NCI-H510A treated with DMSO at 0.1 percent for 48 hours (cell line): ENCODE measurements around the gene ACYP2.
"Not testable (repeated sequence)": the region's sequence is repeated elsewhere in the genome, so short reads cannot be mapped to it uniquely, and the experiment has no call there.

ENCODE experiments used
- DNase-seq: peaks from one replicate; lab custom pipeline; 2025; lab: John Stamatoyannopoulos, UW

ACYP2 gene

DNA sequence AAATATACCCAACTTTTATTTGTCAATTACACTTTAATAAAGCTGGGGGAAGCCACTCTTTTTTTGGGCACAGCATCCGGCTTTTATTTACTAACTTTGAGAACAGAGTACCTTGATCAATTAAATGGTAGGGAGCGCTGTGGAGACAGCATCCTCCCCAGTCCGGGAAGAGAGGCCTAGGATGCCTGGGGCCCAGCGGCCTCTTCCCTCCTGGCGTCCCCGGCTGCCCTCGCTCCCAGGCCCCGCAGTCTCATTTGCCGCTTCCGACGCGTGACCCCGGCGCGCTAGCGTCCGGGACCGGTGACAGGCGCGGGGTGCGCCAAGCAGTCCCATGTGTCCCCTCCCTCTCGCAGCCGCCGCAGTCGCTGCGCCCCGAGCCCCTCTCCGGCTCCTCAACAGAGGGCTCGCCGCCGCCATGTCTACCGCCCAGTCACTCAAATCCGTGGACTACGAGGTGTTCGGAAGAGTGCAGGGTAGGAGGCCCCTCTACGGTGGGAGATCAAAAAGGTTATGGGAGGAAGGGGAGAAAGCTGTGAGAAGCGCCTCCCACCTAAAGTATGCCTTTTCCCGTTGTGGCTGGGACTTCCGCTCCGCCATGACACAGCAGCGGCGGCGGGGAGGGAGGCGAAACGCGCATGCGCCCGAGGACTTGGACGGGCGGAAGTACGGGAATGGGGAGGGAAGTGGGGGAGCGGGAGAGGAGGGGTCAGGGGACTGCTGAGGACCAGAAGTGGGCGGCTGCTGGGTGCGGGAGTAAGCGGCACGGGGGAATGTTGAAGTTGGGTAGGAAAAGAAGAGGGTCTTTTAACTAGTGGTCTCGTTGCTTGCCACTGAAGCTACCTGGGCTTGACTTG is at the start of gene ACYP2:
Gene ACYP2, plus strand, starts transcription at position 332 of the 854 bp plus-strand sequence.
- DNase-seq: peak; percentile 94

DNA sequence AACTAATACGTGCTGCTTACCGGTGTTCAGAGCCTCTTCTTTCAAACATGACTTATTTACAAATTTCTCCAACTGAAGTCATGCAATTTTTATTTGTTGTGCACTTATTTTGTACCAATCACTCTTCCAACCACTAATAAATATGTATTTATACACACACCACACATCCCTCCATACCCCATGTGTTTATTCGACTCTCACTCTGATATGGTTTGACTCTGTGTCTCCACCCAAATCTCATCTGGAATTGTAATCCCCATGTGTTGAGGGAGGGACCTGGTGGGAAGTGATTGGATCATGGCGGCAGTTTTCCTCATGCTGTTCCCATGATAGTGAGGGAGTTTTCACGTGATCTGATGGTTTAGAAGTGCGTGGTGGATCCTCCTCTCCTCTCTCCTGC is 49.5 kb upstream of the ACYP2 start:
- no peak for DNase-seq

DNA sequence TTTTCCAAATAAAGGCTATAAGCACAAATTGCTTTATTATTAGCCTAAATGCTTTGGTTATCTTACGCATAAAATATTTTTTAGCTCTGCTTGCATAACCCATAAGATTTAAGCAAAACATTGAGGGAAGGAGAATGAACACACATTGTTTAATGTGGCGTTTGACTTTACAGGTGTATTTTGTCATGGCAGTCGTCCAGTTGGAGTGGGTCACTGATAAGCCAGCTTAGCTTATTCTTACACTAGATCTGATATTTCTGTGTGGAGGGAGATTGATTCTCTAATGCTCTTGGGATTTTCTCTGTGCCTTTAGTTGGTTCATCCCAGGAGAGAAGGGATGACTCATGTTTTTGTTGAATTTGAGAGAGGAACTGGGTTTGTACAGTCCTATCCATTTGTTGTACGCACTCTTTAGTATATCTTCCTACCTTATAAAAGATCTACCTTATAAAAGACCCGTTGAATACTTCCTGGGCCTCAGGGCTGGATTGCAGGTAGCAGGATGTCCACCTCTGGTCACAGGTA is 47.5 kb upstream of the ACYP2 start:
- no peak for DNase-seq

DNA sequence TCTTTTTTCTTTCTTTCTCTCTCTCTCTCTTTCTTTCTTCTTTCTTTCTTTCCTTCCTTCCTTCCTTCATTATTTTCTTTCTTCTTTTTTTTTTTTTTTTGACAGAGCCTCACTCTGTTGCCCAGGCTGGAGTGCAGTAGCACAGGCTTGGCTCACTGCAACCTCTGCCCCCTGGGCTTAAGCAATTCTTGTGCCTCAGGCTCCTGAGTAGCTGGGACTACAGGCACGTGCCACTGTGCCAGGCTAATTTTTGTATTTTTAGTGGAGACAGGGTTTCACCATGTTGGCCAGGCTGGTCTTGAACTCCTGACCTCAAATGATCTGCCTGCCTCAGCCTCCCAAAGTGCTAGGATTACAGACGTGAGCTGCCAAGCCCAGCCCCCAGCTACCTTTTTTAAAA is 42.9 kb upstream of the ACYP2 start:
- not testable (repeated sequence) for DNase-seq

DNA sequence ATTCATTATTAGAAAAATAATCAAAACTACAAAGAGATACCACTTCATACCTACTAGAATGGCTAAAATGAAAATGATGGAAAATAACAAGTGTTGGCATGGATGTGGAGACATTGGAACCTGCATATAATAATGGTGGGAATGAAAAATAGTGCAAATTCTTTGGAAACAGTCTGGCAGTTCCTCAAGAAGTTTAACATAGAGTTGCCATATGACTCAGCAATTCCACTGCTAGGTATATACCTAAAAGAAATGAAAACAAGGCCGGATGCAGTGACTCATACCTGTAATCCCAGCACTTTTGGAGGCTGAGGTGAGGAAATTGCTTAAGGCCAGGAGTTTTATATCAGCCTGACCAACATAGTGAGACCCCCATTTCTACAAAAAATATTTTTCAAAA is 41.6 kb upstream of the ACYP2 start:
- no peak for DNase-seq

DNA sequence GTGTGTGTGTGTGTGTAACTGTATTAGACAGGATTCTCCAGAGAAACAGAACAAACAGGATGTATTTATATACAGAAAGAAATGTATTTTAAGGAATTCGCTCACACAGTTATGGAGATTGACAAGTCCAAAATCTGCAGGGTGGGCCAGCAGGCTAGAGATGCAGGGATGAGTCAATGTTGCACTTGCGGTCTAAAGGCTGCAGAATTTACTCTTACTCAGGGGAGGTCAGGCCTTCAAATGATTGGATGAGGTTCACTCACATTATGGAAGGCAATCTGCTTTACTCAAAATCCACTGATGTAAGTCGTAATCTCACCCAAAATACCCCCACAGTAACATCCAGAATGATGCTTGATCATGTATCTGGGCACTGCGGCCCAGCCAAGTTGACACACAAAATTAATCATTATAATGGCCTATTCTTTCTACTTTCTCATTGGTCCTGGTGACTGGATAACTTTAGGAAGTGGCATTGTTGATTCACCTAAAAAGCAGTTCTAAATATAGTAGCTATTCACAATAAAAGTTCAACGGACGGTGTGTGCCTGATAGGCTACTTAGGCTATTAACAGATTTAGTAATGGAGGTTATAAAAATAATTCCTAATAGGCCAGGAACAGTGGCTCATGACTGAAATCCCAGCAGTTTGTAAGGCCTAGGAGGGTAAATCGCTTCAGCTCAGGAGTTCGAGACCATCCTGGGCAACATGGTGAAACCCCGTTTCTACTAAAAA is 40.6 kb upstream of the ACYP2 start:
- DNase-seq: no peak

DNA sequence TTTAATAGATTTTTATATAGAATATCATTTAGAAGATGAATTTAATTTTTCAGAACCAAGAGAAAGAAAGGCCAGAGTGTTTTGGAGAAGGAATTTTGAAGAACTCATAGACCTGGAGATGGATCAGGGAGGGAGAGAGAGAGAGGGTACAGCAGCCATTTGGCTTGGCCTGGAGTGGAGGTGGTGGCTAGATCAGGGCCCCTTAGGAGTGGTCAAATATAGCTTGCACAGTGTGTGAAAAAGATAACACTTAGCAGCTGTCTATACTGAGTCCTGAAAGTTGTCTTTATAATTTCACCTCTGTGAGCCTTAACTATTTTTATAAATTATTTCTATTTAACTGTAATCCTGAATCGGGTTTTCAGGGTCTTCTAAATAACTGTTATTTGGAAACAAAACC is 38.8 kb upstream of the ACYP2 start:
- DNase-seq: no peak

DNA sequence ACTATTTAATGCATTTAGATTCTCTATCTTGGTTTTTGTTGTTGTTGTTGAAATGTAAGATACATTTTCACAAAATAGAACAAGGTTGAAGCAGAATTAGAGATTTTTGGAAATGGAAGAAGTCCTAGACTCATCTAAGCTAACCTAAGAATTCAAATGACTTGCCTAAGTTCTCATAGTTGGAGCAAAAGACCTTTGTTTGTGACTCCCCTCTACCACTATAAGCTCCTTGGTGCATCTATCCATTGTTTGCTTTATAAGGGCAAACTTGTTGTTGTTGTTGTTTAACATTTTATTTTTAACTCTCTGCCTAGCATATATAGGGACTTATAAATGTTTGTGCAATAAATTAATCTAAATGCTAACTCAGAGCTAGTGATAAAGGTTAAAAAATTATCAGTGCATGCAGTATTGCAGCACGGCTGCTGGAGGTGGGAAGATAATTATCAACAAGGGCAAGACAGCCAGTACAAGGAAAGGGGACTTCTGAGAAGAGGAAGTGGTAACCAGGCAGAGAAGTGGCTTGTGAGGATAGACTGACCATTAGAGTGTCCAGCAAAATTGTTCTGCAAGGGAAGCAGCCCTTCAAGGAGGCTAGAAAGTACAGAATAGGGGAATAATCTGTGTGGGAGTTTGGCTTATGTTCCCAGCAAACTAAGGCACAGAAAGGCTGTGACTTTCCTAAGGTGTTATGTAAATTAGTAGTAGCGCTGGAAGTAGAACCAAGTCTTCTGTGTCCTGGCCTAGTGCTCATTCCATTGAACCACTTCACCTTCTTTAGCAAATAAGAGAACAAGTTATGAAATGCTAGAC is 38.1 kb upstream of the ACYP2 start:
- no peak for DNase-seq

DNA sequence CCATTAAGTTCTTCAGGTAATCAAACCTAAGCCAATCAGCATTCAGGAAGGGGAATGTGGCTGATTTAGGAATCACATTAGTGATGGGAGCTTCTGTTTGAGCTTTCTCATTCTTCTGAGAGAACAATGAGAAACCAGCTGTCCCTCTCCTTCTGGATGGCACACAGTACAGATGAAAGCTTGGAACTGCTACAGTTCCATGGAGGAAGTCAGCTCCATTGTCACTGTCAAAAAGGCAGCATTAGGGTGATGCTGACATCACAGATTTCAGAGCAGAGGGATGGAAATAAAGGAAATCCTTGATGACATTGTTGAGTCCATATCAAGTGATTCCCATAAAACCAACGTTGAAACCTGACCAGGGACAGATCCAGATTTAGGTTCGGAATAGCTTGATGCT is 36.1 kb upstream of the ACYP2 start:
- DNase-seq: no peak

DNA sequence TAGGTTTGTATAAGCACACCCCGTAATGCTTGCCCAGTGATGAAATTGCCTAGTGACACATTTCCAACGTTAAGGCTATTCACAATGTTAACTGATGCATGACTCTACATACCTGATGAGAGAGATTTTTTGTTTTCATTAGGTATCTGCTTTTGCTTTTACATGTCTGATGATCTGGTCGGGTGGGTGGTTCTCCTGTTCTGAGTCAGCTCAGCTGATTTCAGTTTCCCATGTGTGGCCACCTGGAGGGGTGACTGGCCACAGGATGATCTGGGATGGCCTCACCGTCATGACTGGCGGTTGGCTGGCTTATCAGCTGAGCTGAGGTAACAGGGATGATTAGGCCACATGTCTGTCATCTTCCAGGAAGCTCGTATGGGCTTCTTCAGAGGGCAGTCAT is 33.8 kb upstream of the ACYP2 start:
- DNase-seq: peak; percentile 36

DNA sequence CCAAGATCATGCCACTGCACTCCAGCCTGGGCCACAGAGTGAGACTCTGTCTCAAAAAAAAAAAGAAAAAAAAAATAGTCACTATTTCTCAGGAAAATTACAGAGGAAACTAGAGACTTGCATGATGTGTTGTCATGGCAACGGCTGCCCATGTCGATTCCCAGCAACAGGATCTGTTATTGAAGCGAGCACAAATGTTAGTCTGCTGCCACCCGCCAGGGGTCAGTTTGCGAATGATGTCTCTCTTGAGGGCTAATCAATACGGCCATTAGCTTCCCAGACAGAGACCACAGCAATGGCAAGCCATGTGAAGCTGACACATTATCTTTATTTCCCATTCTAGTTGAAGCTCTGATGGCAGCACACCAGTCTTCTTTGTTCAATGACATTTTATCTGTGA is 32.4 kb upstream of the ACYP2 start:
- no peak for DNase-seq

DNA sequence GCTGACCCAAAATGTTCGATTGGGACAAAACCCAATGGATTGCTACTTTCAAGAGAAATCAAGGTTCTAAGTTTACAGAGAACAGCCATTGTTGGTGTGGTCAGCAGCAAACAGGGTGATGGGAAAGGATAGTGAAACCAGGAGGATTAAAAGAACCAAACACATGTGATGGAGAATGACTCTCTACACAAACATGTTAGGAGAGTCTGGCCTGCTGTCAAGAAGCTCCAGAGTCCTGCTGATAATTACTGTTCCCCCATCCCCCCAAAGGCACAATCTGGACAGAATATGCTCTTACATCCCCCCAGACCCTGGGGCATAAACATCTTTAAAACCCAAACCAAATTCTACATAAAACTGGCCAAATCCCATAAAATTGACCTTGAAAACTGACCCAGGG is 32.0 kb upstream of the ACYP2 start:
- DNase-seq: no peak

DNA sequence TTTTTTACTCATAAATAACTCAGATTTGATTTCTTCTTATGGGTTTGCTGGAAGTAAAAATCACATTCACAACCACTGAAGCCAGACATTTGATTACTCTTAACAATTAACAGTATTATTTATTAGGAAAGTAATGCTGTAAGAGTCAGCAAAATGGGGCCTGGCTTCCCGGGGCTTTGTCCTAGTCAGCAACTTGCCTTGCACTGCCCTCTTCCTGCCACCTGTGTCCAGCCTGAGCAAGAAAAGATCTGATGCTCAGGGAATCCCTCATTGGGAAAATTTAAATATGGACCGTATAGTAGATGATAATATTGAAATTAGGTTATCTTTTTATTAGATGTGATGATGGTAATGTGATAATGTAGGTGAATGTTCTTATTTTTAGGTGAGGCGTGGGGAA is 30.8 kb upstream of the ACYP2 start:
- DNase-seq: no peak

DNA sequence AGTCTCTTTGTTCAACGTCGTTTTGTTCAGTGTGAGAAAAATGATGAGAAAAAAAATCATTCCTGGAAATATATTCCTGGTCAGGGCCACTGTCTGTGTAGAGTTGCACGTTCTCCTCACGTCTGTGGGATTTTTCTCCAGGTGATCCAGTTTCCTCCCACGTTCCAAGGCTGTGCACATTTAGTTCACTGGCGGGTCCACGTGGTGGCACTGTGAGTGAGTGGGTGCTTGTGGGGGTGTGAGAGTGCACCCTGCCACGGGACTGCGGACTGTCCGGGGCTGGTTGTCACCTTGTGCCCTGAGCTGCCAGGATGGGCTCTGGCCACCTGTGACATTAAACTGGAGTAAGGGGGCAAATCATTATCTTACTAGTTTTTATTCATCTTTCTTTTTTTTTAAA is 30.3 kb upstream of the ACYP2 start:
- no peak for DNase-seq

DNA sequence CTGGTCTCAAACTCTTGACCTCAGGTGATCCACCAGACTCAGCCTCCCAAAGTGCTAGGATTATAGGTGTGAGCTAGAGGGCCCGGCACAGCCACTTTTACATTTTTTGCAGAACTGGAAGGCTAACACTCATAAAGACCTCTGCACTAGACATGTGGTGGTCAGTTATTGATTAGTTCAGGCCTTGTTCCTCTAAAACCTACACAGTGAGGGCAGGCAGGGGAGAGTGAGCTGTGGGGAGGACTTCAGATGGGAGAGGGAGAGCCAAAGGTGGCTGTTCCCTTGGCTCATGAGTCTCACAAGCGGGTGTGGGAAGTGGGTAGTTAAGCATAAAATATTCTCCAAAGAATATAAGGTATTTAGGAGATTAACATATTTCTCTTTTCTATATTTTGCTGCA is 29.3 kb upstream of the ACYP2 start:
- no peak for DNase-seq

DNA sequence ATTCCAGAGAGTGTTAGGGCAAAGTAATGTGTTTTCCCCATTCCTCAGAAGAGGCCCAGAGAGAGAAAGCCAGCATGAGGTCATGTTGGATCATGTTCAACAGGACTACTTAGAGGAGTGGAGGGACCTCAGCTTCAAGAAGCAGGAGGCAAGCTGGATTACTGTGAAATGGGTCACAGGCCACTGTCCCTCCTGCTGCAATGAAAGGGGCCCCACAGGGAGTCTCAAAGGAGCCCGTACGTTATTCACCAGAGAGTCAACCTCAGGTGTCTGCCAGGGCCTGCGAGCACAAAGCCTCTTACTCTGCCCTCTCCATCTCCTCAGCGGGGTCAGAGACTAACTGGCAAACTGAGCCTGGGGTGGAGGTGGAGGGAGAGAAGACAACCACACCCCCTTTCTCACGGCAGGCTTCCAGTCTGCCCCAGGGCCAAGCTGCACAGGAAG is 27.2 kb upstream of the ACYP2 start:
- no peak for DNase-seq

DNA sequence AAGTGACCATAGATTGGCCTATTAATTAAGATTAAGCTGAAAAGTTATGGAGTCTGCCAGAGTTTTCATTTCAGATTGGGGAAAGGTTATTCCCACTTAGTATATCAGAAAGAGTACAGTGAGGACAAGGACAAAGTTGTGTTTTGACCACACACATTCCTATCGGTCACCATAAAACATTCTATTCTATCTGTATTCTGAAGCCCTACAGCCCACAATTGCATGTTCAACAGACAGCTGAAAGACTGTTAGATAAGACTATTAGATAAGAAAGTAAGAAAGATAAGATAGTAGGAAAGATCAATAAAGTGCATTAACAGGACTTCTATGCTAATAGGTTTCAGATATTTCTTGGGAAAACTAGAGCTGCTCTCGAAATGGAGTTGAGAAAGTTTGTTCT is 26.7 kb upstream of the ACYP2 start:
- DNase-seq: no peak

DNA sequence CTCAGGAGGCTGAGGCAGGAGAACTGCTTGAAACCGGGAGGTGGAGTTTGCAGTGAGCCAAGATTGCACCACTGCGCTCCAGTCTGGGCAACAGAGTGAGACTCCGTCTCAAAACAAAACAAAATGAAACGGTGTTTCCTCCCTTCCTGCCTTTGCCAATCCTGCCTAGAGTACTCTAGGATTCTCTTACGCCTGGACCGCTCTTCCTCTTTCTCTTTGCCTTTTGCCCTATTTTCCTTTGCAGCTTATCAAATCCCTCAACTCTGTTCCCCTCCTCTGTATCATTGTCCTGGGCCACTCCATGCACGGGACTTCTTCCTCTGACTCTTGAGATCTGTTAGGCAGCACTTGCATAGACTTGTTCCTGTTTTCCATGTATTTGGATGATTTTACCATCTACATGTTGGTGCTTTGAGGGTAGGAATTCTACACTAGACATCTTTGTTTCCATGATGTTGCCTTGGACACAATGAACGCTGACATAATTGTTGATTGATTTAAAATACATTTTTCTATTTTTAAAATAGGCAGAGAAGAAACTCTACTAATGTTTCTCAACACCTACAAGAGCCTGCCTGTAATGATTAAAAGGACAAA is 24.8 kb upstream of the ACYP2 start:
- no peak for DNase-seq

DNA sequence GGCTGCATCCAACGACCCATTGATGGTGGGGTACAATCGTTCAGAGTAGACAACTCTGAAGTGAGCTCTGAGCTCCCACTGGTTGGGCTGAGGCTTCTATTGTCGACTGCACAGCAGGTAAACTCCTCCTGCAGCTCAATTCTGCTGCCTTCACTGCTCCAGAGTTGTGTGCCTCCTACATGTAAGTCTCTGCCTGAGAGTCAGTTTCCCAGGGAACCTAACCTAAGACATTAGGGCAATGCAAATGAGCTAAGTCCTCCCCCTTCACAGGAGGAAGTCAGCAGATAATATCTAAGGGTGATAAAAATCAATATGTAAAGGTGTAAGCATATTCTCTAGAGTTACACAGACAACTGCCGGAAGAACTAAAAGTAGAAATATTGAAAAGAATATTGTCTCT is 22.5 kb upstream of the ACYP2 start:
- no peak for DNase-seq

DNA sequence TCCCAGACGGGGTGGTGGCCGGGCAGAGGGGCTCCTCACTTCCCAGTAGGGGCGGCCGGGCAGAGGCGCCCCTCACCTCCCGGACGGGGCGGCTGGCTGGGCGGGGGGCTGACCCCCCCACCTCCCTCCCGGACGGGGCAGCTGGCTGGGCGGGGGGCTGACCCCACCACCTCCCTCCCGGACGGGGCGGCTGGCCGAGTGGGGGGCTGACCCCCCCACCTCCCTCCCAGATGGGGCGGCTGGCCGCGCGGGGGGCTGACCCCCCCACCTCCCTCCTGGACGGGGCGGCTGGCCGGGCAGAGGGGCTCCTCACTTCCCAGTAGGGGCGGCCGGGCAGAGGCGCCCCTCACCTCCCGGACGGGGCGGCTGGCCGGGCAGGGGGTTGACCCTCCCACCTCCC is 20.0 kb upstream of the ACYP2 start:
- not testable (repeated sequence) for DNase-seq

DNA sequence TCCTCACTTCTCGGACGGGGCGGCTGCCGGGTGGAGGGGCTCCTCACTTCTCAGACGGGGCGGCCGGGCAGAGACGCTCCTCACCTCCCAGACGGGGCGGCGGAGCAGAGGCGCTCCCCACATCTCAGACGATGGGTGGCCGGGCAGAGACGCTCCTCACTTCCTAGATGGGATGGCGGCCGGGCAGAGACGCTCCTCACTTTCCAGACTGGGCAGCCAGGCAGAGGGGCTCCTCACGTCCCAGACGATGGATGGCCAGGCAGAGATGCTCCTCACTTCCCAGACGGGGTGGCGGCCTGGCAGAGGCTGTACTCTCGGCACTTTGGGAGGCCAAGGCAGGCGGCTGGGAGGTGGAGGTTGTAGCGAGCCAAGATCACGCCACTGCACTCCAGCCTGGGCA is 19.3 kb upstream of the ACYP2 start:
- not testable (repeated sequence) for DNase-seq

DNA sequence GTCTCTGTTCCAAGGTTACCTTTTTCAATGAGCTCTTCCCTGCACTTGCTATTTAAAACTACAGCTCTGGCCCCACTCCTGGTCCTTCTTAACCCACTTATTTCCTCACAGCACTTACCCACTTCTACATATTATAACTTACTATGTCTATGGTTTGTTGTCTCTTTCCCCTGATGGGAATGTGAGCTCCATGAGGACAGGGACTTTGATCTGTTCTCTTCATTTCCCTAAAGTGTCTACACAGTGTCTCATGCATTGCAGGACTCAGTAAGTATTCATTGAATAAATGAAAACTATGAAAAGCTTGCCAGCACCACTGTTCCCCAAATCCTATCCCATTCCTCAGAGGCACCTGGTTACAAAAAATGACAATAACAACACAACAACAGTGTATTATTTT is 18.3 kb upstream of the ACYP2 start:
- DNase-seq: no peak
